Nephron (organoid): ENCODE measurements around the gene PRKCB.

Experiments
- H3K27ac Mint-ChIP-seq, 3 experiments: 2 replicates each; pipeline ENCODE4 v1.8.0; 2020; ENCODE audit warnings: mixed read lengths in 3 of 3, mild to moderate bottlenecking in 2 of 3, moderate library complexity in 1 of 3
- H3K27me3 Mint-ChIP-seq: 2 replicates; pipeline ENCODE4 v1.8.0; 2021; ENCODE audit warnings: low read depth, mild to moderate bottlenecking, moderate library complexity, mixed read lengths
- H3K36me3 Mint-ChIP-seq: 2 replicates; pipeline ENCODE4 v1.8.0; 2020; ENCODE audit warnings: low read depth, mixed read lengths
- H3K4me1 Mint-ChIP-seq: 2 replicates; pipeline ENCODE4 v1.8.0; 2020; ENCODE audit warnings: mixed read lengths
- H3K4me3 Mint-ChIP-seq, 3 experiments: 2 replicates each; pipeline ENCODE4 v1.8.0; 2020; ENCODE audit warnings: mild to moderate bottlenecking in 3 of 3, mixed read lengths in 3 of 3, moderate library complexity in 2 of 3
- H3K9me3 Mint-ChIP-seq: 2 replicates; pipeline ENCODE4 v1.8.0; 2020; ENCODE audit warnings: mixed read lengths
- CTCF ChIP-seq, 3 experiments: fragments of 200-600 bp; sonication (generic); IDR thresholded peaks; one replicate each; pipeline ENCODE4 v1.5.0; 2021; ENCODE audit warnings: antibody characterized with exemption in 3 of 3; ENCODE audit not compliant: unreplicated experiment in 3 of 3

PRKCB gene

DNA sequence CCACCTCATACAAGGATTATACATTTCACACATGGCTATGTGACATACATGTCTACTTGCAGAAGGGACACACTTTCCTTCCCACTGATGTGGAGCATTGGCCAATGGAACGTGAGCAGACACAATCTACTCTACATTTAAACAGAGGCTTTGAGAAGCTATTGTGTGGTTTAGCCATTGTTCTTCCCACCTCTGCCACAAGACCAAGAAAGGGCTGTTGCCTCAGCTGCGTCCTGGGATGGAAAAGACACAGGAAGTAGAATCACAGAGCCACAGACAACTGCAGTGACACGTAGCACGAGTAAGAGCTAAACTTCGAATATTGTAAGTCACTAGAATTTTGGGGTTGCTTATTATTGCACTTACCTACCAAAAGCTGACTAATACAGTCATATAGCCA, 33.3 kb downstream of the PRKCB start:
- TF ChIP-seq CTCF (IDR thresholded peaks at IDR 0.05; ENCODE audit: unreplicated experiment in 3 of 3): no peak
- no peaks in the 10 kb centered on the region for H3K4me1 Mint-ChIP-seq
- H3K9me3 Mint-ChIP-seq: no peaks in the 10 kb centered on the region
- H3K36me3 Mint-ChIP-seq: no peaks in the 10 kb centered on the region
- no peak overlapping the region for H3K4me3 Mint-ChIP-seq
- H3K27me3 Mint-ChIP-seq: peaks cover 37% of the 10 kb centered on the region
- H3K27ac Mint-ChIP-seq: no peak overlapping the region

DNA sequence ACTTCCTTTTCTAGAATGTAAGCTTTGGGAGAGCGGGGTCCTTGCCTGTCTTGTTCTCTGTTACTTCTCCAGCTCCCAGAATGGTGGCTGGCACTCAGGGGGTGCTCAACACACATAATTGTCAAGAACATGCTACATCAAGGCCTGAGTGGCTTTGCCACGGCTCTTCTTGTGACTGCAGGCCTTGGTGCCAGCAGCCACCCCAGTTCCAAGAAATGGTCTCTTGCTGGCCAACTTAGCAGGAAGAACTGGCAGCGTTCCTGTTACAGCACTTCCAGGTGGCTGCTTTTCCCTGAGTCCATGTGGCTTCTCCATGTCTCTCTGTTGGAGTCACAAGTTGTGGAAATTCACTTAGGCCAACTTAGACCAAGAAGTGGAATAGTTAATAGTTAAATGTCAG, 36.1 kb downstream of the PRKCB start:
- Mint-ChIP-seq H3K36me3 (no peaks in the 10 kb centered on the region), H3K4me1 (no peaks in the 10 kb centered on the region)

GRCh38 chr16:23874613-23875294, 39.0 kb downstream of the PRKCB start:
- H3K27ac Mint-ChIP-seq: no peak overlapping the region
- H3K36me3 Mint-ChIP-seq: no peaks in the 10 kb centered on the region

More for the DNA sequence above, 36.1 kb downstream of the PRKCB start:
- no peak overlapping the region for H3K4me3 Mint-ChIP-seq
- no peak for TF ChIP-seq CTCF (IDR thresholded peaks at IDR 0.05; ENCODE audit: unreplicated experiment in 3 of 3)
- peaks cover 21% of the 10 kb centered on the region for H3K27me3 Mint-ChIP-seq
- H3K9me3 Mint-ChIP-seq: no peaks in the 10 kb centered on the region
- no peak overlapping the region for H3K27ac Mint-ChIP-seq

DNA sequence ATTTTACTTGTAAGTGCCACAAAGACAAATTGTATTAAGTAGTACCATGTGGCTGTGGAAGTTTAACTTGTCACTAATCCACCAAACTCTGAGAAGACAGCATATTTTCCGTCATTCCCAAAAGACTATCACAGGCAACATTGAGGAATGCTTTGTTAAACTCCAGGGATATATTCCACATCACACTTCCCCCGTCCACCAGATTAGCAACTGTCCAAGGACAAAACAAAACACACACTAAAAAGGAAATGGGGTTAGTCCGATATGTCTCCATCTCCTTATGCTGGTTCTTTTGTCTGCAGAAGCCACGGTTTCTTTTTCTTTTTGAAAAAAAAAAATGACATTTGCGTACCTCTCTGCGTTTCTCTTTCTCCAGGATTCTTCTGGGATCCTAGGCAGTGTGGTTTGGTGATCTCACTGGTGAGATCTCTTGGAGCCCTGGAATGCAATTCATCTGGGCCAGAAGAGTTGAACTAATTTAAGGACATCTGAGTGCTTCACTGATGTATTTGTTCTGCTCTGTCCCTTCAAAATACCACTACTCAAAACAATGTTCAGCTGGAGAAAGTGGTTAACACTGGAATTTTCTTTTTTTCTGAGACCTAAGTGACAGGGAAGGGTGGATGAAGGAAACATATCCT, 40.6 kb downstream of the PRKCB start:
- no peak for TF ChIP-seq CTCF (IDR thresholded peaks at IDR 0.05; ENCODE audit: unreplicated experiment in 3 of 3)
- Mint-ChIP-seq H3K27me3 (peaks cover 6% of the 10 kb centered on the region), H3K4me3 (no peak overlapping the region), H3K9me3 (no peaks in the 10 kb centered on the region), H3K27ac (no peak overlapping the region), H3K36me3 (no peaks in the 10 kb centered on the region), H3K4me1 (no peaks in the 10 kb centered on the region)

More at GRCh38 chr16:23874613-23875294, 39.0 kb downstream of the PRKCB start:
- TF ChIP-seq CTCF (IDR thresholded peaks at IDR 0.05; ENCODE audit: unreplicated experiment in 3 of 3): no peak
- peaks cover 10% of the 10 kb centered on the region for H3K27me3 Mint-ChIP-seq
- H3K4me1 Mint-ChIP-seq: no peaks in the 10 kb centered on the region
- no peaks in the 10 kb centered on the region for H3K9me3 Mint-ChIP-seq
- no peak overlapping the region for H3K4me3 Mint-ChIP-seq

- H3K27ac Mint-ChIP-seq: no peak overlapping the region
- H3K9me3 Mint-ChIP-seq: no peaks in the 10 kb centered on the region
- no peaks in the 10 kb centered on the region for H3K36me3 Mint-ChIP-seq
- H3K4me1 Mint-ChIP-seq: no peaks in the 10 kb centered on the region
- peaks cover 4% of the 10 kb centered on the region for H3K27me3 Mint-ChIP-seq
- no peak overlapping the region for H3K4me3 Mint-ChIP-seq
- TF ChIP-seq CTCF (IDR thresholded peaks at IDR 0.05; ENCODE audit: unreplicated experiment in 3 of 3): peak in 1 of 3 experiments; percentile 15
Observed at GRCh38 chr16:23877107-23878070, 41.6 kb downstream of the PRKCB start.
